Neuronal stem cell (in vitro differentiated cells): ENCODE results near the gene STX3.

Experiments
- DNase-seq: peaks from one replicate; pipeline ENCODE4 v3.0.0-alpha.2; 2013; ENCODE audit warnings: low spot score
- H2AFZ ChIP-seq: one replicate; pipeline ENCODE4 v1.6.1; 2013; ENCODE audit warnings: mild to moderate bottlenecking, low read length, inconsistent platforms
- H2AK5ac ChIP-seq: 2 replicates; pipeline ENCODE4 v1.6.1; 2013; ENCODE audit warnings: low read depth, mild to moderate bottlenecking, inconsistent platforms, low read length, moderate library complexity, mixed read lengths
- H2BK120ac ChIP-seq: 2 replicates; pipeline ENCODE4 v1.6.1; 2013; ENCODE audit warnings: low read depth, mild to moderate bottlenecking, inconsistent platforms, low read length, moderate library complexity, mixed read lengths
- H2BK12ac ChIP-seq: one replicate; pipeline ENCODE4 v1.6.1; 2013; ENCODE audit warnings: low read length, inconsistent platforms
- H2BK15ac ChIP-seq: 2 replicates; pipeline ENCODE4 v1.6.1; 2013; ENCODE audit warnings: mild to moderate bottlenecking, low read length, inconsistent platforms, mixed read lengths
- H2BK5ac ChIP-seq: one replicate; pipeline ENCODE4 v1.6.1; 2013; ENCODE audit warnings: inconsistent platforms, mild to moderate bottlenecking, low read length, moderate library complexity
- H3K14ac ChIP-seq: one replicate; pipeline ENCODE4 v1.6.1; 2013; ENCODE audit warnings: low read length, inconsistent platforms
- H3K18ac ChIP-seq: 2 replicates; pipeline ENCODE4 v1.6.1; 2013; ENCODE audit warnings: low read length, inconsistent platforms
- H3K23ac ChIP-seq: 2 replicates; pipeline ENCODE4 v1.6.1; 2013; ENCODE audit warnings: low read depth, mild to moderate bottlenecking, mixed read lengths, low read length, inconsistent platforms; ENCODE audit not compliant: poor library complexity
- H3K27ac ChIP-seq: replicated peaks from 3 replicates; pipeline ENCODE4 v1.5.1; 2013; ENCODE audit warnings: low read length, inconsistent platforms
- H3K27me3 ChIP-seq, 3 experiments: 2 replicates each; pipeline ENCODE4 v1.6.1; 2013; ENCODE audit warnings: low read length in 3 of 3, mild to moderate bottlenecking in 2 of 3, inconsistent platforms in 1 of 3, low read depth in 1 of 3, mixed read lengths in 1 of 3, moderate library complexity in 1 of 3; ENCODE audit not compliant: control insufficient read depth in 3 of 3, insufficient read depth in 3 of 3
- H3K36me3 ChIP-seq, 2 donors: replicated peaks in 1 of 2; 2 replicates each; pipeline ENCODE4 v1.6.1; 2013; ENCODE audit warnings: low read length in 2 of 2; ENCODE audit not compliant: control insufficient read depth in 2 of 2, insufficient read depth in 2 of 2
- H3K4ac ChIP-seq: 2 replicates; pipeline ENCODE4 v1.6.1; 2013; ENCODE audit warnings: inconsistent platforms, mild to moderate bottlenecking, low read length, moderate library complexity
- H3K4me1 ChIP-seq, 2 donors: 1 replicate in 1 of 2; 2 replicates in 1 of 2; pipeline ENCODE4 v1.6.1; 2013; ENCODE audit warnings: low read length in 2 of 2, low read depth in 1 of 2; ENCODE audit not compliant: control insufficient read depth in 2 of 2, insufficient read depth in 1 of 2
- H3K4me2 ChIP-seq: one replicate; pipeline ENCODE4 v1.6.1; 2013; ENCODE audit warnings: mild to moderate bottlenecking, low read length, inconsistent platforms; ENCODE audit not compliant: insufficient read depth, poor library complexity, severe bottlenecking
- H3K4me3 ChIP-seq, 2 donors: 2 replicates each; pipeline ENCODE4 v1.5.1; 2013; ENCODE audit warnings: low read length in 2 of 2, mild to moderate bottlenecking in 2 of 2, inconsistent platforms in 1 of 2, moderate library complexity in 1 of 2
- H3K79me1 ChIP-seq: one replicate; pipeline ENCODE4 v1.6.1; 2013; ENCODE audit warnings: low read depth, mild to moderate bottlenecking, inconsistent platforms, low read length, moderate library complexity
- H3K9ac ChIP-seq: one replicate; pipeline ENCODE4 v1.6.1; 2013; ENCODE audit warnings: mild to moderate bottlenecking, low read depth, low read length, inconsistent platforms; ENCODE audit not compliant: poor library complexity
- H3K9me3 ChIP-seq, 2 donors: replicated peaks in 1 of 2; 2 replicates each; pipeline versions ENCODE3 to v1.6.1; 2013; ENCODE audit warnings: low read length in 2 of 2, mild to moderate bottlenecking in 2 of 2, inconsistent platforms in 1 of 2, low read depth in 1 of 2, mixed read lengths in 1 of 2, moderate library complexity in 1 of 2; ENCODE audit not compliant: control insufficient read depth in 2 of 2, insufficient read depth in 1 of 2
- H4K8ac ChIP-seq: one replicate; pipeline ENCODE4 v1.6.1; 2013; ENCODE audit warnings: low read depth, mild to moderate bottlenecking, inconsistent platforms, low read length, moderate library complexity
- H4K91ac ChIP-seq: one replicate; pipeline ENCODE4 v1.6.1; 2013; ENCODE audit warnings: low read length, low read depth, mild to moderate bottlenecking, inconsistent platforms; ENCODE audit not compliant: poor library complexity
- WGBS, 2 donors: extraction: QIAGEN DNeasy Blood & Tissue Kit; methylation state at CpG; one replicate each; pipeline ENCODE4 v1.1.7; 2013; ENCODE audit warnings: missing lambda C conversion rate in 2 of 2, mixed read lengths in 1 of 2; ENCODE audit not compliant: insufficient read length in 2 of 2, insufficient replicate concordance in 1 of 2; ENCODE audit errors: extremely low coverage in 2 of 2; 5-methylcytosine and 5-hydroxymethylcytosine counted together

The STX3 gene

DNA sequence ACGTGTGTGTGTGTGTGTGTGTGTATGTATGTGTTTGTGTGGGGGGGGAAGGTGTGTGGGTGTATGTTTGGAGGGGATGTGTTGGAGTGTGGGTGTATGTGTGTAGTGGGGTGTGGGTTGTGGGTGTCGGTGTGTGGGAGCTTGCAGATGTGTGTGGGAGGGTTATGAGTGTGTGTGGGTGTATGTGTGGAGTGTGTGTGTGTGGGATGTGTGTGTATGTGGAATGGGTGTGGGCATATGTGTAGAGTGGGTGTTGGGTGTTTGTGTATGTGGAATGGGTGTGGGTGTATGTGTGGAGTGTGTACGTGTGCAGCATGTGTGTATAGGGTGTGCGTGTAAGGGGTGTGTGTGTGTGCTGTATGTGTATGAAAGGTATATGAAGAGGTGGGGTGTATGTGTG lies 14.7 kb downstream of the STX3 start:
- no peak overlapping the region for H3K23ac ChIP-seq
- DNase-seq: no peak
- H3K27ac ChIP-seq: no peak overlapping the region
- WGBS, 2 donors: 100% methylated on average over 2 to 3 of the region's 4 CpGs
- no peak overlapping the region for H3K4me2 ChIP-seq
- H4K8ac ChIP-seq: peak overlapping the region; percentile 58
- no peak overlapping the region for H3K18ac ChIP-seq
- H3K4me3 ChIP-seq: peak overlapping the region in 1 of 2 donors; percentile 69
- peaks cover 4 to 7% of the 10 kb centered on the region in 2 donors for H3K4me1 ChIP-seq
- no peak overlapping the region for H2AFZ ChIP-seq
- H3K4ac ChIP-seq: no peak overlapping the region
- H2AK5ac ChIP-seq: no peak overlapping the region
- no peak overlapping the region for H2BK120ac ChIP-seq
- H2BK5ac ChIP-seq: no peak overlapping the region
- H3K14ac ChIP-seq: no peak overlapping the region
- H2BK12ac ChIP-seq: no peak overlapping the region
- peak overlapping the region; percentile 60 for H3K9ac ChIP-seq
- H3K36me3 ChIP-seq: peaks cover 0 to 1% of the 10 kb centered on the region in 2 donors
- no peaks in the 10 kb centered on the region for H3K79me1 ChIP-seq
- H2BK15ac ChIP-seq: no peak overlapping the region
- no peaks in the 10 kb centered on the region for H3K27me3 ChIP-seq
- H4K91ac ChIP-seq: peak overlapping the region; percentile 45
- no peaks in the 10 kb centered on the region for H3K9me3 ChIP-seq

DNA sequence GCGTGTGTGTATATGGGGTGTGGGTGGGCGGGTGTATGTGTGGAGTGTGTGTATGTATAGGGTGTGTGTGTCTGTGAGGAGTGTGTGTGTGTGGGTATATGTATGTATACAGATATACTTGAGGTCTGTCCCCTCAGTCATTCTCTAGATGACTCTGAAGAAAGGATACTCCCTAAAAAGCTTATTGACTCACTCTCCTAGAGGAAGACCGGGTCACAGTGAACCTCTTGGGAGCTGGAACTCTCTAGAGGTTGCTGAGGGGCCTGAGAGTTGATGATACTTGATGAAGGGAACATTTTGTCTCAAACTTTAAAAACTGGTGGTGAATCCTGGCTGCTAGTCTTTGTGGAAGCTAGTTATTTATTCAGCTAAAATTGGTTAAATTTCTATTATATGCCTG lies 15.1 kb downstream of the STX3 start:
- no peak overlapping the region for H3K4me3 ChIP-seq
- no peak overlapping the region for H3K18ac ChIP-seq
- H2AFZ ChIP-seq: no peak overlapping the region
- no peak overlapping the region for H4K91ac ChIP-seq
- H3K23ac ChIP-seq: no peak overlapping the region
- H3K36me3 ChIP-seq: peaks cover 0 to 1% of the 10 kb centered on the region in 2 donors
- no peak overlapping the region for H2BK15ac ChIP-seq
- no peak overlapping the region for H3K27ac ChIP-seq
- H4K8ac ChIP-seq: no peak overlapping the region
- peaks cover 4 to 7% of the 10 kb centered on the region in 2 donors for H3K4me1 ChIP-seq
- no peak overlapping the region for H3K14ac ChIP-seq
- no peak overlapping the region for H2BK120ac ChIP-seq
- no peaks in the 10 kb centered on the region for H3K79me1 ChIP-seq
- H3K9me3 ChIP-seq: no peaks in the 10 kb centered on the region
- H3K9ac ChIP-seq: no peak overlapping the region
- H3K27me3 ChIP-seq: no peaks in the 10 kb centered on the region
- H3K4me2 ChIP-seq: no peak overlapping the region
- H2BK5ac ChIP-seq: no peak overlapping the region
- no peak for DNase-seq
- WGBS, 2 donors: 100% methylated on average over 2 of the region's 3 CpGs; no CpG with 5 or more reads in 1 of the 2 donors
- no peak overlapping the region for H2BK12ac ChIP-seq
- H2AK5ac ChIP-seq: no peak overlapping the region
- H3K4ac ChIP-seq: no peak overlapping the region

DNA sequence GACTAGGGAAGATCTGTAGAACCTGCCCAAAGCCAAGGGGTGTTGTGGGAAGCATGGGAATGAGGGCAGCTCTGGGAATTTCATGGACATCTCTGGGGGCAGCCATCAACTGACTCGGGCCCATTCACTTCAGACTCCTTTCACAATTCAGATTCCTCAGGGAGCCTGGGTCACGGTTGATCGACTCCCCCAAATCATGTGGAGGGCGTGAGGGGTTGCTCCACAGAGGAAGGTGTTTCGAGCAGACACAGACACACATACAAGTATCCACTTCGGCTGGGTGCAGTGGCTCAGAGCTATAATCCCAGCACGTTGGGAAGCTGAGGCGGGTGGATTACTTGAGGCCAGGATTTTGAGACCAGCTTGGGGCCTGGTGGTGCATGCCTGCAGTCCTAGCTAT lies 15.7 kb downstream of the STX3 start:
- no CpG with 5 or more reads among the region's 8 CpGs for WGBS, 2 donors
- H3K14ac ChIP-seq: no peak overlapping the region
- no peak overlapping the region for H3K4me3 ChIP-seq
- H3K9me3 ChIP-seq: no peaks in the 10 kb centered on the region
- no peak overlapping the region for H4K91ac ChIP-seq
- no peak overlapping the region for H2BK5ac ChIP-seq
- H3K79me1 ChIP-seq: no peaks in the 10 kb centered on the region
- no peaks in the 10 kb centered on the region for H3K27me3 ChIP-seq
- H3K9ac ChIP-seq: no peak overlapping the region
- H3K4me2 ChIP-seq: no peak overlapping the region
- H2AK5ac ChIP-seq: no peak overlapping the region
- peaks cover 4 to 7% of the 10 kb centered on the region in 2 donors for H3K4me1 ChIP-seq
- no peak overlapping the region for H2BK120ac ChIP-seq
- no peak for DNase-seq
- no peak overlapping the region for H2BK12ac ChIP-seq
- H3K4ac ChIP-seq: no peak overlapping the region
- H3K27ac ChIP-seq: no peak overlapping the region
- no peak overlapping the region for H3K23ac ChIP-seq
- no peak overlapping the region for H2BK15ac ChIP-seq
- peaks cover 0 to 1% of the 10 kb centered on the region in 2 donors for H3K36me3 ChIP-seq
- no peak overlapping the region for H4K8ac ChIP-seq
- no peak overlapping the region for H2AFZ ChIP-seq
- no peak overlapping the region for H3K18ac ChIP-seq

DNA sequence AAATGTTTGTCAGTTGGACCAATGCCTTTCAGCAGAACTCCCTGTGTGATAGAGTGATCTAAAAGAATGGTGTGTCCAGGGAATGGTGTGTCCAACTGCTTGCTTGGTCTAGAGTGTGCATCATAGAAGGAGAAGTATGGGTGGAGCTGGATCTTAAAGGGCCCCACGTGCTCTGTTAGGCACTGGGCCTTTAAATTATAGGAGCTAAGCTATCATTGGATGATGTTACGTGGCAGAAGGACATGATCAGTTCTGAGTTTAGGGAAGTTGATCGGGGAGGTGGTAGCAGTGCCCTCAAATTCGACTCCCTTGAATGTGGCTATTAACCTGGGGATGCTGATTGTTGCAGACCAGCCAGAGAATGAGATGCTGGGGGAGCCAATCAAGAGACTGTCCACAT lies 16.4 kb downstream of the STX3 start:
- no CpG with 5 or more reads among the region's 4 CpGs for WGBS, 2 donors

More for the DNA sequence above, 16.4 kb downstream of the STX3 start:
- no peak overlapping the region for H3K9ac ChIP-seq
- no peak overlapping the region for H3K4ac ChIP-seq
- H2BK5ac ChIP-seq: no peak overlapping the region
- H2BK12ac ChIP-seq: no peak overlapping the region
- H3K36me3 ChIP-seq: peaks cover 0 to 1% of the 10 kb centered on the region in 2 donors
- H4K91ac ChIP-seq: no peak overlapping the region
- no peak overlapping the region for H3K23ac ChIP-seq
- peaks cover under 1 to 5% of the 10 kb centered on the region in 2 donors for H3K4me1 ChIP-seq
- no peaks in the 10 kb centered on the region for H3K79me1 ChIP-seq
- H3K4me2 ChIP-seq: no peak overlapping the region
- H2BK15ac ChIP-seq: no peak overlapping the region
- H3K4me3 ChIP-seq: no peak overlapping the region
- no peak overlapping the region for H4K8ac ChIP-seq
- H3K9me3 ChIP-seq: no peaks in the 10 kb centered on the region
- no peak overlapping the region for H2AFZ ChIP-seq
- no peak overlapping the region for H2AK5ac ChIP-seq
- no peak overlapping the region for H3K18ac ChIP-seq
- no peak overlapping the region for H3K14ac ChIP-seq
- no peak for DNase-seq
- no peak overlapping the region for H2BK120ac ChIP-seq
- no peaks in the 10 kb centered on the region for H3K27me3 ChIP-seq
- no peak overlapping the region for H3K27ac ChIP-seq
